HCT116 (cell line): ENCODE measurements around the gene GSTM5. TPM values are rescaled to one million over a fixed set of nuclear protein-coding genes. Genes with fewer than 3 reads are reported as not detected.
A peak's percentile ranks its signal among the peaks of the same experiment; 100 is the strongest.

Experiments used
- ATAC-seq: fragments of 200-7000 bp; cut with Tn5 transposase; 2 replicates; pipeline ENCODE4 v1.9.1; 2020; ENCODE audit warnings: mild to moderate bottlenecking, moderate library complexity
- BruUV-seq: library from RNA; stranded (reverse); fragments of 400-500 nt; replicated peaks from 2 replicates; lab custom pipeline; 2021; lab: Mats Ljungman, UMichigan
- CTCF ChIA-PET: fragments of 300-600 bp; sonication (Branson Sonifier 250); formaldehyde crosslinking; loops from one replicate; lab custom pipeline; 2021; ENCODE audit warnings: antibody characterized with exemption; lab: Charles Lee
- POLR2A ChIA-PET: fragments of 300-600, 350-600 bp; sonication (Branson Sonifier 250); formaldehyde crosslinking; loops from one replicate; lab custom pipeline; 2021; ENCODE audit warnings: antibody characterized with exemption; lab: Charles Lee
- RAD21 ChIA-PET, 2 experiments: fragments of 300-600 bp; sonication (Branson Sonifier 250); formaldehyde crosslinking; loops; one replicate each; lab custom pipeline; 2023; ENCODE audit warnings: low total read pairs in 2 of 2; ENCODE audit not compliant: uncharacterized antibody in 2 of 2, unreplicated experiment in 2 of 2, low non-redundant PET in 1 of 2; lab: Charles Lee
- DNase-seq: peaks from one replicate; pipeline ENCODE4 v3.0.0-alpha.2; 2010; ENCODE audit warnings: low read depth, low spot score
- H2AFZ ChIP-seq: fragments of 200-600 bp; shearing (Covaris generic), sonication (generic); 2 replicates; pipeline ENCODE4 v1.6.1; 2017; ENCODE audit warnings: low read depth, mixed run types, mixed read lengths, antibody characterized with exemption, low read length; ENCODE audit not compliant: poor library complexity, severe bottlenecking
- H3K27ac ChIP-seq: 2 replicates; pipeline ENCODE4 v1.5.1; 2012; ENCODE audit warnings: low read depth, low read length
- H3K27me3 ChIP-seq: fragments of 200-600 bp; sonication (generic); 2 replicates; pipeline ENCODE4 v1.6.1; 2016; ENCODE audit warnings: mixed run types, low read length, mixed read lengths; ENCODE audit not compliant: insufficient read depth
- H3K36me3 ChIP-seq, 2 experiments: fragments of 200-500 bp in 1 of 2; fragments of 200-600 bp in 1 of 2; sonication (Bioruptor generic) in 1 of 2; sonication (generic) in 1 of 2; 2 replicates each; pipeline versions ENCODE4 v1.5.1 to v1.6.1; 2014 to 2016; ENCODE audit warnings: low read length in 2 of 2, inconsistent platforms in 1 of 2, mixed read lengths in 1 of 2, mixed run types in 1 of 2; ENCODE audit not compliant: insufficient read depth in 2 of 2, control insufficient read depth in 1 of 2
- H3K4me1 ChIP-seq, 2 experiments: fragments of 200-600 bp in 1 of 2; sonication (generic) in 1 of 2; 2 replicates each; pipeline versions ENCODE4 v1.5.1 to v1.6.1; 2012 to 2017; ENCODE audit warnings: low read length in 2 of 2, inconsistent platforms in 1 of 2, mild to moderate bottlenecking in 1 of 2, mixed read lengths in 1 of 2, mixed run types in 1 of 2, moderate library complexity in 1 of 2; ENCODE audit not compliant: insufficient read depth in 2 of 2, control insufficient read depth in 1 of 2
- H3K4me2 ChIP-seq: fragments of 200-600 bp; sonication (generic); 2 replicates; pipeline ENCODE4 v1.6.1; 2017; ENCODE audit warnings: mixed run types, low read length, mixed read lengths
- H3K4me3 ChIP-seq, 2 experiments: fragments of 200-600 bp in 1 of 2; sonication (generic) in 1 of 2; replicated peaks in 1 of 2; 2 replicates each; pipeline ENCODE4 v1.5.1; 2011 to 2016; ENCODE audit warnings: low read length in 2 of 2, control low read depth in 1 of 2, low read depth in 1 of 2, mild to moderate bottlenecking in 1 of 2, mixed read lengths in 1 of 2, mixed run types in 1 of 2
- H3K79me2 ChIP-seq: fragments of 200-600 bp; sonication (generic); 2 replicates; pipeline ENCODE4 v1.6.1; 2017; ENCODE audit warnings: mild to moderate bottlenecking, mixed run types, low read length, moderate library complexity, mixed read lengths; ENCODE audit not compliant: insufficient read depth
- H3K9ac ChIP-seq: fragments of 200-600 bp; sonication (generic); 2 replicates; pipeline ENCODE4 v1.6.1; 2016; ENCODE audit warnings: low read length, mixed read lengths
- H3K9me2 ChIP-seq: fragments of 200-600 bp; sonication (generic), shearing (Covaris generic); 2 replicates; pipeline ENCODE4 v1.6.1; 2017; ENCODE audit warnings: mixed run types, mild to moderate bottlenecking, moderate library complexity; ENCODE audit not compliant: insufficient read depth
- H3K9me3 ChIP-seq, 2 experiments: fragments of 200-500 bp in 1 of 2; fragments of 200-600 bp in 1 of 2; sonication (Bioruptor generic) in 1 of 2; sonication (generic) in 1 of 2; 2 replicates each; pipeline ENCODE4 v1.6.1; 2014 to 2017; ENCODE audit warnings: low read length in 2 of 2, mixed read lengths in 2 of 2, inconsistent platforms in 1 of 2, low read depth in 1 of 2, mild to moderate bottlenecking in 1 of 2, mixed run types in 1 of 2, moderate library complexity in 1 of 2; ENCODE audit not compliant: control insufficient read depth in 1 of 2, insufficient read depth in 1 of 2
- H4K20me1 ChIP-seq: fragments of 200-600 bp; sonication (generic), shearing (Covaris generic); 2 replicates; pipeline ENCODE4 v1.6.1; 2017; ENCODE audit warnings: mixed run types, mild to moderate bottlenecking, moderate library complexity; ENCODE audit not compliant: insufficient read depth
- CBX3 ChIP-seq: IDR thresholded peaks from 2 replicates; pipeline ENCODE4 v1.6.1; 2012; ENCODE audit warnings: low read depth
- CEBPB ChIP-seq: IDR thresholded peaks from 2 replicates; pipeline ENCODE4 v1.6.1; 2012; ENCODE audit warnings: low read depth
- CTCF ChIP-seq, 3 experiments: fragments of 200-600 bp in 1 of 3; sonication (generic) in 1 of 3; IDR thresholded peaks in 2 of 3; conservative IDR thresholded peaks in 1 of 3; 2 replicates each; pipeline ENCODE4 v1.5.1; 2012 to 2017; ENCODE audit warnings: low read depth in 2 of 3, low read length in 2 of 3, antibody characterized with exemption in 1 of 3, borderline replicate concordance in 1 of 3, control low read depth in 1 of 3, mild to moderate bottlenecking in 1 of 3, mixed read lengths in 1 of 3, mixed run types in 1 of 3, moderate library complexity in 1 of 3; ENCODE audit not compliant: insufficient read depth in 1 of 3
- ELF1 ChIP-seq: IDR thresholded peaks from 2 replicates; pipeline ENCODE4 v1.6.1; 2012; ENCODE audit warnings: low read depth, borderline replicate concordance
- EZH2 ChIP-seq: fragments of 200-600 bp; sonication (generic); IDR thresholded peaks from 2 replicates; pipeline ENCODE4 v1.6.1; 2017; ENCODE audit warnings: antibody characterized with exemption, mixed run types
- FOSL1 ChIP-seq: IDR thresholded peaks from 2 replicates; pipeline ENCODE4 v1.6.1; 2012; ENCODE audit warnings: low read depth
- JUND ChIP-seq: IDR thresholded peaks from 2 replicates; pipeline ENCODE4 v1.6.1; 2012
- POLR2AphosphoS5 ChIP-seq: IDR thresholded peaks from 2 replicates; pipeline ENCODE4 v1.6.1; 2011; ENCODE audit warnings: mild to moderate bottlenecking, low read depth, low read length, moderate library complexity
- RAD21 ChIP-seq: IDR thresholded peaks from 2 replicates; pipeline ENCODE4 v1.6.1; 2012; ENCODE audit warnings: low read depth, mild to moderate bottlenecking
- REST ChIP-seq: IDR thresholded peaks from 2 replicates; pipeline ENCODE4 v1.6.1; 2012; ENCODE audit warnings: low read depth
- SIN3A ChIP-seq: IDR thresholded peaks from 2 replicates; pipeline ENCODE4 v1.6.1; 2012; ENCODE audit warnings: low read depth
- SP1 ChIP-seq: IDR thresholded peaks from 2 replicates; pipeline ENCODE4 v1.6.1; 2012; ENCODE audit warnings: low read depth
- YY1 ChIP-seq: IDR thresholded peaks from 2 replicates; pipeline ENCODE4 v1.6.1; 2011; ENCODE audit warnings: low read length, low read depth, moderate library complexity, mild to moderate bottlenecking; ENCODE audit not compliant: insufficient replicate concordance; ENCODE audit errors: extremely low read depth
- ZBTB33 ChIP-seq: IDR thresholded peaks from 2 replicates; pipeline ENCODE4 v1.6.1; 2011; ENCODE audit warnings: mild to moderate bottlenecking, low read length, moderate library complexity; ENCODE audit not compliant: insufficient replicate concordance; ENCODE audit errors: extremely low read depth
- ZNF274 ChIP-seq: fragments of 200-500 bp; sonication (Bioruptor generic); IDR thresholded peaks from 2 replicates; pipeline ENCODE4 v1.6.1; 2014; ENCODE audit warnings: mild to moderate bottlenecking, low read depth, low read length, inconsistent platforms
- intact Hi-C: fragments of 100-400 bp; cut with micrococcal nuclease; formaldehyde crosslinking; loops from 2 replicates; pipeline ENCODE4 v1.10.0; 2022
- total RNA-seq: library from RNA; stranded (reverse); gene quantifications from one replicate; pipeline ENCODE4 v1.2.1, GENCODE V29; 2021; ENCODE audit not compliant: unreplicated experiment

Gene GSTM5
- total RNA-seq, 1 experiment from 2014 or later: not detected

DNA sequence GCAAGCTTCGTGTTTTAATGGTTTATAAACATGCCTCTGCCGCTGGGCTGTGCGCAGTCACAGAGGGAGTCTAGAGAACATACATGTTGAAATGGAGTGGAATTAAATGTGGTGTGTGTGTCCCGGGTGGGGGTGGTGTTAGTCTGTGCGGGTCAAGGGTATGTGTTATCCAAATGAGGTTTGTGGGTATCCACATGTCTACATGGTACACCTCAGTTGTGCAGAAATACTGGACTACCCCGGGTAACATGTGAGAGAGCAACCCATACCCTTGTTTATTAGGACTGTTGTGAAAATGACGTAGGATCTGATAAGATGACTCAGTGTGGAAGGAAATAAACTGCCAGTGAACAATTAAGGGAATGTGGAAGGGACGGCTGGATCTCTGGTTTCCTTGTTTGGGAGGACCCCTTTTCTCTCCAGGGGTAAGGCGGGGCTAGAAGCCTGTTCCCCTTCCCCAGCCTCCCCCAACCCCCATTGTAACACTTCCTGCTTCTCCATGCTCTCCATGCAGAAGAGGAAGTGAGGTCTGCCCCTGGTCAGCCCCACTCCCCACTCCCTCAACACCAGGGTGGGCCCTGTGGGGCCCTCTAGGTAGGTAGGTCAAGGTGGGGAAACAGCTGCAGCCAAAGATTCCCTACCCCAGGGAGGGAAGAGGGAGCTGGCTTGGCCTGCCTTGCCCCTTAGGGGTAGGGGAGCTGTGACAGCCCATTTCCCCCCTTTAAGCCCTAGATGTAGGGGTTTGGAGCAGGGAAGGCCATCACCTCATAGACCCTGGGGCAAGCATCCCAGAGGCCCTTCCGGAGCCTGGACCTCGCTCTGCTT, 51.0 kb downstream of the GSTM5 start:
- ChIA-PET POLR2A (no interaction called here), RAD21 (no interaction called here), CTCF (no interaction called here)
- BruUV-seq: no TSS peak
- Histone ChIP-seq H3K9me3 (no peaks in the 10 kb centered on the region), H3K27ac (no peak overlapping the region; the same call in 1 of the 2 replicates), H3K27me3 (no peaks in the 10 kb centered on the region), H3K4me3 (no peak overlapping the region; a peak in 1 of 4 replicates), H3K9me2 (no peaks in the 10 kb centered on the region), H3K36me3 (no peaks in the 10 kb centered on the region), H2AFZ (no peak overlapping the region), H4K20me1 (no peaks in the 10 kb centered on the region), H3K9ac (peak overlapping the region; percentile 28; the same call in 1 of the 2 replicates), H3K4me1 (peaks cover 12 to 22% of the 10 kb centered on the region in 2 experiments), H3K79me2 (no peaks in the 10 kb centered on the region), H3K4me2 (peak overlapping the region; percentile 71)
- DNase-seq: no peak
- intact Hi-C loops: no loop called here
- TF ChIP-seq JUND (no peak), REST (no peak), ZNF274 (no peak), CTCF (IDR thresholded peaks at IDR 0.05 in 2 of 3, conservative IDR thresholded peaks at IDR 0.05 in 1 of 3; ENCODE audit: borderline replicate concordance in 1 of 3, insufficient read depth in 1 of 3, low read depth in 2 of 3, low read length in 2 of 3) (no peak), POLR2AphosphoS5 (no peak), SIN3A (no peak), ZBTB33 (no peak), SP1 (no peak), RAD21 (no peak), YY1 (no peak), FOSL1 (no peak), ELF1 (no peak), EZH2 (no peak), CBX3 (no peak), CEBPB (no peak)
- no peak for ATAC-seq
